Activated T-cell treated with anti-CD3 and anti-CD28 coated beads for 48 hours (primary cell): Measurements from ENCODE around the gene DGKD.

Experiments
- DNase-seq: peaks from one replicate; pipeline ENCODE4 v3.0.0-alpha.2; 2020; ENCODE audit warnings: low read depth

The DGKD gene

GRCh38 chr2:233477548-233478433, 123.5 kb downstream of the DGKD start:
- DNase-seq = no peak

- DNase-seq = no peak
Measured at GRCh38 chr2:233479616-233480489, 125.6 kb downstream of the DGKD start.

GRCh38 chr2:233480490-233481202, 126.4 kb downstream of the DGKD start:
- no peak for DNase-seq

GRCh38 chr2:233481368-233482142, 127.3 kb downstream of the DGKD start:
- no peak for DNase-seq

- no peak for DNase-seq
Measured at GRCh38 chr2:233482616-233483015, 128.3 kb downstream of the DGKD start.

- DNase-seq = no peak
Measured at GRCh38 chr2:233485726-233486125, 131.4 kb downstream of the DGKD start.

GRCh38 chr2:233486357-233486756, 132.1 kb downstream of the DGKD start:
- no peak for DNase-seq

GRCh38 chr2:233486778-233487552, 132.7 kb downstream of the DGKD start:
- DNase-seq = no peak

GRCh38 chr2:233487748-233488345, 133.6 kb downstream of the DGKD start:
- no peak for DNase-seq

GRCh38 chr2:233489143-233489542, 134.8 kb downstream of the DGKD start:
- no peak for DNase-seq

- DNase-seq = no peak
Measured at GRCh38 chr2:233489666-233490065, 135.4 kb downstream of the DGKD start.

- no peak for DNase-seq
Measured at GRCh38 chr2:233490831-233491230, 136.5 kb downstream of the DGKD start.

- no peak for DNase-seq
Measured at GRCh38 chr2:233491326-233491725, 137.0 kb downstream of the DGKD start.

GRCh38 chr2:233492078-233492477, 137.8 kb downstream of the DGKD start:
- no peak for DNase-seq

GRCh38 chr2:233492751-233493150, 138.5 kb downstream of the DGKD start:
- no peak for DNase-seq

- DNase-seq = no peak
Measured at GRCh38 chr2:233495503-233496496, 141.5 kb downstream of the DGKD start.

GRCh38 chr2:233497692-233498091, 143.4 kb downstream of the DGKD start:
- DNase-seq = no peak

GRCh38 chr2:233498126-233498525, 143.8 kb downstream of the DGKD start:
- no peak for DNase-seq

- DNase-seq = no peak
Measured at GRCh38 chr2:233499928-233500327, 145.6 kb downstream of the DGKD start.
